HG02763 (cell line): ENCODE measurements around the gene MYRFL.
A peak's percentile ranks its signal among the peaks of the same experiment; 100 is the strongest.
"Not testable (repeated sequence)": the region's sequence is repeated elsewhere in the genome, so short reads cannot be mapped to it uniquely, and the experiment has no call there.

Experiments used
- ATAC-seq: cut with Tn5 transposase; IDR thresholded peaks from one replicate; pipeline ENCODE4 v1.9.1; 2021; ENCODE audit warnings: mild to moderate bottlenecking, moderate library complexity; ENCODE audit not compliant: unreplicated experiment

Gene MYRFL

DNA sequence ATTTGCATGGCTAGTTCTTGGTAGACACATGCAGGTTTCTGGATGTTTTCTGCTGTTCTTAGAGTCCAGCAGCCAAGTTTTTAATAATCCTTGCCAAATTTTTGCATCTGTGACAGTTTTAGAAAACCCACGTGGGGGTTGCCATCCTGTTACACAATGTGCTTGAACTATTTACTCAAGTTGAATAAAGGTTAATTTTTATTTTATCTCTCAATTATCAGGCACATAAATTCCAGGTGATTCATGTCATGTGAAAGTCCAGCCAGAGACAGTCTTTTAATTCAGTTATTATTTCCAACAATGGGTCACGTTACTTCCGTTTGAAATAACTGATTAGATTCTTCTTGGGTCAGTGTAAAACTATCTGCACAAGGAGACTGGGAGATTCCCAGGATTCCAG is 15.7 kb downstream of the MYRFL start:
- no peak for ATAC-seq

- no peak for ATAC-seq
Observed at GRCh38 chr12:69843608-69844007, 18.6 kb downstream of the MYRFL start.

DNA sequence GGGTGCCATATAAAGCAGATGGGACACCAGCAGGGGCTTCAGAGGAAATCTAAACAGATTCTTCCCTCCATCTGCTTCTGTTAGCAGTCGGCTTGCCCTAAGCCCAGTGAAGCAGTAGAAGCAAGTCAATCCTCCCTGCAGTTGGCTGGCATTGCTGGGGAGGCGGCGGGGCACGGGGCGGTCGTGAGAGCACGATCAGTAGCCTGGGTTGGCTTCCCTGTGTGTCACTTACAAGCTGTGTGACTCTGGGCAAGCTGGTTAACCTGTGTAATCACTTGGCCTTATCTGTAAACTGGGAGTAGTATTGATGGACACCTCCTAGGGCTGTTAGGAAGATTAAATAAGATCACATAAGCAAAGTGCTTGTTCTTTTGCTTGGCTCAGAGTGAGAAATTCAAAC is 19.4 kb downstream of the MYRFL start:
- no peak for ATAC-seq

DNA sequence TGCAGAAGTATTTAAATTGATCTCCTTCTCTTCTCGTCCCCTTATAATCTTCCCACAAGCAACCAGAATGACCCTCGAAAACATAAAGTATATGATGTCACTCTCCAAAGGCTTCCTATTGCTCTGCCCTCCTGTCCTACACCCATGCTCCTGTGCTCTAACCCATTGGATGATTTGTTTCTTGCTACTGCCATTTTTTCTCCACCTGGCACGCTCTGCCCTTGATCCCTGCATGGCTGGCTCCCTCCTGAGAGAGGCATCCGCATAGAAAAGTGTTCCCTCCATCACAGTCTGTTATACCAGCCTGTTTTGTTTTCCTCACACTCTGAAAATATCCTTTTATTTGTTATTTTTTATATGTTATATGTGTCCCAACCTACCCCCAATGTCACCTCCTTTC is 19.8 kb downstream of the MYRFL start:
- no peak for ATAC-seq

DNA sequence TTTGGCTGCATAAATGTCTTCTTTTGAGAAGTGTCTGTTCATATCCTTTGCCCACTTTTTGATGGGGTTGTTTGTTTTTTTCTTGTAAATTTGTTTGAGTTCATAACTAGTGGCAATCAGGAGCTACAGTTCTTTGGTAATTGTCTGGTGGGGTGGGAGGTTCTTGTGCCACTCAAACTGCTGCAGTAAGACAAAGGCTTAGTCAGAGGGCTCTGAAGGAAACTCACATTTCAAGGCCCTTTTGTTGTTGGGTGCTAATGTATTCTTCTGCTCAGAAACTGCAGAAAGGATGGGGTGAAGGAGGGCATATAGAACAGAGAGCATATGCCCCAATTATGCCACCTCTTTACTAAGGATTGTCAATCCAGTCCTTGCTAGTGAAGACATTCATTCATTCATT is 21.9 kb downstream of the MYRFL start:
- no peak for ATAC-seq

DNA sequence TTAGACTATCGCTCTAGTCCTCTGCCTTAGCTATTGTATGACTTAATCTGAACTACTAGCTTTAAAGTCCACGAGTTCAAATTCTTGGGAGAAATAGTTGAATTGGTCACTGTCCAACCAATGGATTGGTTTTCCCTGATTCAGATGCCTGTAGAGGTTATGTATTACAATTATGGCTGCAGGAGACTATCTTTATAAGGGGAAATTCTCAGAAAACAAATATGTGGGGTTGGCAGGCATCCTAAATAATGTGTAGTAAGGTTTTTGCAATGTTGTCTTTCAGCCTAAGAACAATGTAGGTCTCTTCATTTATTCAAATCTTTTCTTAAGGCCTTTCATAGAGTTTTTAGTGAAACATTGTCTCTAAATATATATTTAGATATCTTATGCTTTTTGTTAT is 26.9 kb downstream of the MYRFL start:
- ATAC-seq, result no peak

- ATAC-seq, result not testable (repeated sequence)
Observed at GRCh38 chr12:69853176-69853961, 28.3 kb downstream of the MYRFL start.

DNA sequence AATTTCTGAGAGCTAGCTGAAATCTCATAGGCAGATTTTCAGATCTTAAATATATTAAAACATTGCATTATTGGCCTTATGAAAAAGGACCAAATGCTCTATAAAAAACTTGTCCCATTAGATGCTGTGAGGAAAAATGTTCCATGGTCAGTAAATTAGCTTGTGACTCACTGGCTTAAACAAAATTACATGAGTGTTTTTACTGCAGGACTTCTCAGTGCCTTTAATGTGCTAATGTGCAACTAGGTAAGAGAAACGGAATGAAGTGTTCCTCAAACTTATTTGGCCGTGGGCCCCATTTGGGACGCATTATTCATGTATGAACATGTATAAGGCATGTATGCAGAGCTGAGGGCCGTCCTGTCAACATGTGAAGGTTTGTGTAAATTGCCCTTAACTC is 41.7 kb downstream of the MYRFL start:
- no peak for ATAC-seq

- ATAC-seq, result no peak
Observed at GRCh38 chr12:69868695-69869094, 43.7 kb downstream of the MYRFL start.

- no peak for ATAC-seq
Observed at GRCh38 chr12:69872804-69873203, 47.8 kb downstream of the MYRFL start.

DNA sequence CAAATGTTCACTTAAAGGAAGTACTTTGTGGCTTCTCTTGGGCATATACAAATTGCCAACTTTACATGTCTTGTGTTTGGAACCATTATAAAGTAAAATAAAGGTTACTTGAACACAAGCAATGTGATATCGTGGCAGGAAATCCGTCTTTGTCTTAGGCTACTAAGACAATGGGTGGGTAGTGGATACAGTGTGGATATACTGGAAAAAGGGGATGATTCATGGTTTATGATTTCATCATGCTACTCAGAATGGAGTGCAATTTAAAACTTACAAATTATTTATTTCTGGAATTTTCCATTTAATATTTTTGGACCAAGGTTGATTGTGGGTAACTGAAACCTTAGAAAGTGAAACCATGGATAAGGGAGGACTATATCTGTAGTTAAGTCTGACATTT is 48.4 kb downstream of the MYRFL start:
- ATAC-seq, result no peak

GRCh38 chr12:69874606-69875005 is 49.6 kb downstream of the MYRFL start:
- ATAC-seq, result no peak

GRCh38 chr12:69875416-69875935 is 50.4 kb downstream of the MYRFL start:
- no peak for ATAC-seq

DNA sequence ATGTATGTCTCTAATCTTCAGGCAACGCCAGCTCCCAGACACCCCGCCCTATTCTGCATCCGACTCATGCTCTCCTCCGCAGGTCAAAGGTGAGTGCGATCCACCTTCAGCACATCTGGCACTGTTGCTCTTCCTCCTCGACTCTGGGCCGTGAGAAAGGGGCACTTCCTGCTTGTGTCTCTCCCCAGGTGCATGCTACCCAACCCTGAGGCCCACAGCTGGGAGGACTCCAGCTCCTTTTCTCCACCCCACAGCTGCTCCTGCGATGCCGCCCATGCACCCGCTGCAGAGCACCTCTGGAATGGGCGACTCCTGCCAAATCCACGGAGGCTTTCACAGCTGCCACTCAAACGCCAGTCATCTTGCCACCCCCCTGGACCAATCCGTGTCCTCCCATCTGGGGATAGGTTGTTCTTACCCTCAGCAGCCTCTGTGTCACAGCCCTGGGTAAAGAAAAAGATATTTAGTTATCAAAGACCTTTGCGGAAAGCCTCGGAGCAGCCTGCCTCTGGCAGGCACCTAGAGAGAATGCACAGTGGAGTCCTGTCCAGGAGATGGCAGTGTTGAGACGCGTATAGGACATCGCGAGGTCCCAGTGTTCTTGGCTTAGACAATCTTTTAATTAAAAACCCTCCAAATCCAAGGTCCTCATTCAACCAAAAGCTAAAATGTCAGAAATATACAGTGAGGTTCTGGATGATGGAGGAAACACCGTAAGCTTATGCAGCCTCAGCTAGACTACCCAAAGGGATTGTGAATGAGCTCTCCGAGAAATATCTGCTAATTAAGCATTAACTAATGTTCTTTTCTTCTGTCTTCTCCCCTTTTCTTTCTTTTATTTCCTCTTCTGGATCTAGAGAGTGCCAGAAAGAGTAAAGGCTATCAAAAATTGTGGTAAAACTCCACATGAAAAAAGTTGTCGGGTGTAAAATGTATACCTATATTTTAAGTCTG is 54.3 kb downstream of the MYRFL start:
- ATAC-seq, result peak; percentile 87

DNA sequence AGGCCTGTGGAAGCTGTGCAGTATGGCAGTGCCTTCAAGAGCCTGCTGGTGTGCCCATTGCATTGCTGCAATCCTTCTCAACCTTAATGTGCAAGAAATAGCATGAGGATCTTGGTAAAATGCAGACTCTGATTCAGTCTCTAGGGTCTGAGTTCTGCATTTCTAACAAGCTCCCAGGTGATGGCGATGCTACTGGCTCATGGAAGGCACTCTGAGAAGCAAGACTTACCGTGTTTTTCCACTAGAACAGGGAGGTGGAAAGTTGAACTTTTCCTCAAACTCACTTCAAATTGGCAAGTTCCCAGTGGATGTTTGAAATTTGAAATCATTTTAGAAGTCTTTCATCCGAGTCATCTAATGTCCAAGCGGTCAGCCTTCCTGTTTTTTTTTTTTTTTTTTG is 55.5 kb downstream of the MYRFL start:
- no peak for ATAC-seq

DNA sequence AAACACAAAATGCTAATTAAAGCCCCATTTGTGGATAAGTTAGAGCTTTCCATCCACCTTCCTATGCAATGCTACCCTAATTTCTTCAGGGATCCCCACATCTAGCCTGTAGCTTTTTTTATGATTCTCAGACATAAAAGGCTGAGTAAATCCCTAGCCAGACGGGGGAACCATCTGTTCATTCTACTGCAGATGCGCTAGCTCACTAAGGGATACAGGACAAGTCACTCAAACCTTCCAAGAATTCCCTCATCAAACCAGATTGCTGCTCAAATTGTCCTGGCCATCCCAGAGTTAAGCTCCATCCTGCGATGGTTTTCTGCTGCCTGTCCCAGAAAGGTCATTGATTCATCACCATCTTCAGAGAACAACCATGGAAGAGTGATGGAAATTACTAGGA is 56.7 kb downstream of the MYRFL start:
- no peak for ATAC-seq

GRCh38 chr12:69884386-69884785 is 59.4 kb downstream of the MYRFL start:
- no peak for ATAC-seq

DNA sequence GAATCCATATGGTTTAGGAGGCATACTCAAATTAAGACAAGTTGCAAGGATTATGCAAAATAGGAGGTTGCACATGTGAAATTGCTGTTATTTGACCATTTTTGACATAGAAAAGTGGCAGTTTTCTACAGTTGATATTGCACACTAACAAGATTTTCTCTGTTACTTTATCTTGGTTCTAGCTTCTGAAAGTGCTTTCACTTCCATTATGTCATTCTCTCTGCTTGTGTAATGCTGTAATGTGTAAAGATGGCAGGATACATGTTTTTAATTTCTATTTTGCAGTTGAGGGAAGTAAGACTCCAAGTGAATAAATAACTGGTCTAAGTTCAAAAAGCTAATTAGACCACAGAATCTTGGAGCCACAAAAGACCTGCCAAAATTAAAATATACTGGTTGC is 60.6 kb downstream of the MYRFL start:
- no peak for ATAC-seq

GRCh38 chr12:69886109-69886508 is 61.1 kb downstream of the MYRFL start:
- no peak for ATAC-seq

- no peak for ATAC-seq
Observed at GRCh38 chr12:69886715-69887114, 61.7 kb downstream of the MYRFL start.

DNA sequence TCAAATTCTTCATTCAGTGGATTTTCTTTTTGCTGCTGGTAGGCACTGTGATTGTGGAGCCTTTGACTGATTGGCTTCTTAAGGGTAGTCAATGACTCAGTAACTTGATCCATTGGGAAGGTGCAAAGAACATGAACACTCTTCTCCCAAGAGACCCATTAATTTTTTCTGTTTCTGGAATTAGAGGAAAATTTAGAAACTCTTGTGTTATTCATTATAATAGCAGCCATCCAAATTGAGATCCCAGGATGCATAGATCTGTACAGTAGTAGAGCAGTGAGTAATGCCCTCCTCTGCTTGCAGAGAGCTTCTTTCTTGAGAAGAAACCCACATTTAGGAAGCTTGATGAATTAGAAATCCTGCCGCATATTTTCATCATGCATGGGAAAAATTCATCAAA is 63.9 kb downstream of the MYRFL start:
- ATAC-seq, result no peak
